Dendritic cell treated with granulocyte-macrophage colony-stimulating factor and Interleukin-4, amounts not matched to agents 40 ng/mL and 50 ng/mL, for 4 days (primary cell): ENCODE data around the gene KLF16.

ENCODE experiments used
- H3K27ac Mint-ChIP-seq: one replicate; pipeline ENCODE4 v1.8.0; 2022; ENCODE audit warnings: mild to moderate bottlenecking, mixed read lengths
- H3K27me3 Mint-ChIP-seq: one replicate; pipeline ENCODE4 v1.8.0; 2022; ENCODE audit warnings: mild to moderate bottlenecking, mixed read lengths
- H3K36me3 Mint-ChIP-seq: one replicate; pipeline ENCODE4 v1.8.0; 2022; ENCODE audit warnings: low read depth, mixed read lengths
- H3K4me1 Mint-ChIP-seq: one replicate; pipeline ENCODE4 v1.8.0; 2022; ENCODE audit warnings: low read depth, mixed read lengths
- H3K4me3 Mint-ChIP-seq: one replicate; pipeline ENCODE4 v1.8.0; 2022; ENCODE audit warnings: mild to moderate bottlenecking, moderate library complexity, mixed read lengths
- H3K9me3 Mint-ChIP-seq: one replicate; pipeline ENCODE4 v1.8.0; 2022; ENCODE audit warnings: mixed read lengths
- intact Hi-C: fragments of 100-400 bp; cut with micrococcal nuclease; formaldehyde crosslinking; loops from one replicate; pipeline ENCODE4 v1.15.0; 2022

The KLF16 gene

DNA sequence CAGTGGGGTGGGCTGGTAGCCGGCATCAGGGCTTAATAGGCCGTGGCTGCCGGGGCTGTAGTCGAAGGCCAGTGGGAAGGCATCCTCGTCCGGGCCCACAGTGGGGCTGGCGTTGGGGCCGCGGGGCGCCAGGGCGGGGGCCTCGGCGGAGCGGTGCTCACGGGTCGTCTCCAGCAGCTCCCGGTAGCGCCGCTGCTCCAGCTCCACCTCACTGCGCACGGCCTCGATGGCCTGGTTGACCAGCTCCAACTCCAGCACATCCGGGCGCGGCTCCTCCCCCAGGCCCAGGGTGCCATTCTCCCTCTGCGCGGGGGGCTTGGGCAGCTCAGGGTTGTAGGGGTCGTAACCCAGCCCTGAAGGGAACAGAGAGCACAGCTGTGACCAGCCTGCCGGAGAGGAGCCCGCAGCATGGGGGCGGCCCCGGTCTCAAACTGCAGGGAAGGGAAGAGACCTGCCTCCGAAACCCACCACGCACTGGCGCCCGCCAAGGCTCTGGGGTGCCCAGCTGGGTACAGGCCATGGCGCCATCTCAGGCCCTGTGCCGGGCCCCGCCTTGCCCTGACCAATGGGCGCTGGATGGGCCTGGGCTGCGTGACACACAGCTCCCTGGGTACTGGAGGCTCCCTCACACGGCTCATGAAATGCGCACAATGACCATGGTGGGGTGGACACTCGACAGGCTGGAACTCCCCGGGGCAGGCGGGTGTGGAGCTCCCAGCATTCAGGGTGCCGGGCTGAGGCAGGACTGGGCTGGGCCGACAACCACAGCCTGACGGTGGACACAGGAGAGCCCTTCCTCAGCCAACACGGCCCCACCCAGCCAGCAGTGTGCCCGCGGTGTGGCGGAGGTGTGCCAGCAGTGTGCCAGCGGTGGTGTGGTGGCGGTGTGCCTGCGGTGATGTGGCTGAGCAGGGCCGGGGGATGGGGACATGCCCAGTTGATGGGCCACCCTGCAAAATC lies 34.8 kb downstream of the KLF16 start:
- Mint-ChIP-seq H3K4me3 (no peak overlapping the region), H3K27me3 (no peaks in the 10 kb centered on the region), H3K4me1 (peaks cover 17% of the 10 kb centered on the region), H3K9me3 (no peaks in the 10 kb centered on the region), H3K36me3 (peaks cover 100% of the 10 kb centered on the region), H3K27ac (no peak overlapping the region)
- intact Hi-C loops: loop anchor here (5.0 kb wide), 1 partner anchor 41 kb away; no protein-coding TSS in a partner anchor

DNA sequence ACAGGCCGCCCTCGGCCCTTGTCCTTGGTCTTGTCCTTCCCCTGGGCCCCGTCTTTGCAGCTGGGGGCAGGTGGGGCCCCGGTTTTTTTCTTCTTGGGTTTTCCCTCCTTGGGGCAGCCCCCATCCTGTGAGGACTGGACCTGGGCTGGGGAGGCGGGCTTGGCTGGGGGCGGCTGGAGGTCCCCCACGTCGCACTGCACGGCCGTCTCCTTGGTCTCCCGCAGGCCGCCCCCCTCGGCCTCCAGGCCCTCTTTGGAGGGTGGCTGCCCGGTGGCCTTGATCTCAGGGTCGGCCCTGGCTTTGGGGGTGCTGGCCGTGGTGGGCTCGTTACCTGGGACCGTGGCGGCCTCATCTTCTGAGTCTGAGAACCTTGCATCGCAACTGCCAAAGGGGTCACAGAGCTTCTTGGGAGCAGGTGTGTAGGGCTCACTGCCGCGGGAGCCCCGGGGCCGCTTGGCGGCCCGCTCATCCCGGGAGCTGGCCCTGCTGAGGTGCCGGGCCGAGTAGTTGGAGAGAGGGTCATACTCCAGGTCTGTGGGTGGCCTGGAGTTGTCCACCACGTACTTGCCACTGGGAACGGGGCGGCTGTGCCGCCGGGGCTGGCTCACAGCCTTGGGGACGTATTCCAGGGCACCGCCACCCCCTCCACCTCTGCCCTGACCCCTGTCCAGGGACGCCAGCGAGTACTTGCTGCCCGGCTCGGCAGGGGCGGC lies 35.7 kb downstream of the KLF16 start:
- Mint-ChIP-seq H3K27ac (no peak overlapping the region), H3K27me3 (no peaks in the 10 kb centered on the region), H3K36me3 (peaks cover 100% of the 10 kb centered on the region), H3K4me3 (no peak overlapping the region), H3K9me3 (no peaks in the 10 kb centered on the region), H3K4me1 (peaks cover 17% of the 10 kb centered on the region)
- intact Hi-C loops: loop anchor here (5.0 kb wide), 1 partner anchor 40 kb away; no protein-coding TSS in a partner anchor

DNA sequence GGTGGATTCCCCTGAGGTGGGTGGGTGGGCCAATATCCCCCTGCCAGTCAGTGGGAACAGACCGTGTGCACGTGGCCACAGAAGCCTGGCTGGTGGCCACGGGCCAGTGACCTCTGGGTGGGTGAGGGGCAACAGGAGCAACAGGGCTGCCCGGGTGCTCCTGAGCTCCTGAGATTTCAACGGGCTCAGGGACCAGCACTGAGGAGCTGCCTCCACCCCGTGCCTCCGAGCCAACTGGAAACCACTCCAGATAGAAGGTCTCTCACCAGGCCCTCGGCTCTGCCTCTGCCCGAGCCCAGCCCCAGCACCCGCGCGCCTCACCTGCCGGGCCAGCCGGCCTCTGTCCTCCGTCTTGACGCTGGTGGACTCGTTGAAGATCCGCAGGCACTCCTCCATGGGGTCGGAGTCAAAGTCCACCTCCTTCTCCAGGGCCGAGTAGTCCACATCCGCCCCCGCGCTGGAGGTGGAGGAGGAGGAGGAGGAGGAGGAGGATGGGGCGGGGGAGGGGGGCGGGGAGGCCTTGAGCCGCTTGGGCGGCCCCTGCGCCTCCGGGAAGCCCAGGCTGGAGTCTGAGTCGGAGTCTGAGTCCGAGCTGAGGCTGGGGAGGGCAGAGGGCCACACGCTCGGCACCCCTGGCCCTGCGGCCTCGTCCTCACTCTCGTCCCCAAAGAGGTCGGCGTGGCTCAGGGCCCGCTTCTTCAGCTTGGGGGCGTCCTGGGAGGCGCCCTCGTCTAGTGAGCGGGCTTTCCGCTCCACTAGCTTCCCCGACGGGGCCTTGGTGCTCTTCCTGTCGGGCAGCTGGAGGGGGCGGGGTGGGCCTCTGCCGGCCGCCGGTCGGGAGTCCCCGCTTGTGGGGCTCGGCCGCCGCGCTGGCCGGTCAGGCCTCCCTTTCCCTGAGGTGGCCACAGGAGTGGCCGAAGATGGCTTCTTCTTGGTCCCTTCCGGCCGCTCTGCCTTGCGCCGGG lies 36.5 kb downstream of the KLF16 start:
- no peak overlapping the region for H3K27ac Mint-ChIP-seq

DNA sequence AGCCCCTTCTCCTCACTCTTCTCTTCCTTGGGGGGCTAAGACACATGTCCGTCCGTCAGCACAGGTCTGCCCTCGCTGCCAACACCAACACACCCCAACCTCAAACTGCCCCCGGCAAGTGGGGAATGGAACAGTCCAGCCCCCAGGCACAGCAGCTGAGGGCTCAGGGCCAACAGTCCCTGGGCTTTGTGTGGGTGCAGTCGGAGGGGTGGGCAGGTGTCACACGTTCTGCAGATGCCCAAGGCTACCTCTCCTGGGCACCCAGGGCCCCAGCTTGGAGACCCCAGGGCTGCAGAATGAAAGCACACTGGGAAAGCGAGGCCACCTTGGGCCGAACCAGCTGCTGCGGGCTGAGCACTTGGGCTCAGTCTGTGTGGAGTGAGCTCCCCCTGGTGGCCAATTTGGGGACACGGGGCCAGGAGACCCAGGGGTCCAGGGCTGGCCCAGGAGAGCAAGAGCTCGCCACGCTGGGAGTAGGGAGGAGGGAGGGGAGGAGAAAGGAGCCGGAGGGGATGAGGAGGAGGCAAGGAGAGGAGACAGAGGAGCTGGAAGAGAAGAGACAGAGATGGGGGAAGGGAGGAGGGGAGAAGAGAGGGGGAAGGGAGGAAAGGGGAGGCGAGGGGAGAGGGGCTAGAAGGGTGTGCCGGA lies 37.3 kb downstream of the KLF16 start:
- no peaks in the 10 kb centered on the region for H3K9me3 Mint-ChIP-seq
- no peaks in the 10 kb centered on the region for H3K27me3 Mint-ChIP-seq
- peaks cover 100% of the 10 kb centered on the region for H3K36me3 Mint-ChIP-seq
- H3K4me1 Mint-ChIP-seq: peaks cover 13% of the 10 kb centered on the region
- no peak overlapping the region for H3K27ac Mint-ChIP-seq
- H3K4me3 Mint-ChIP-seq: no peak overlapping the region
- intact Hi-C loops: loop anchor here (5.0 kb wide), 1 partner anchor 39 kb away; no protein-coding TSS in a partner anchor

More for the DNA sequence above, 36.5 kb downstream of the KLF16 start:
- no peaks in the 10 kb centered on the region for H3K9me3 Mint-ChIP-seq
- intact Hi-C loops: loop anchor here (5.0 kb wide), 1 partner anchor 40 kb away; no protein-coding TSS in a partner anchor
- H3K4me1 Mint-ChIP-seq: peaks cover 17% of the 10 kb centered on the region
- no peaks in the 10 kb centered on the region for H3K27me3 Mint-ChIP-seq
- H3K4me3 Mint-ChIP-seq: no peak overlapping the region
- H3K36me3 Mint-ChIP-seq: peaks cover 100% of the 10 kb centered on the region

DNA sequence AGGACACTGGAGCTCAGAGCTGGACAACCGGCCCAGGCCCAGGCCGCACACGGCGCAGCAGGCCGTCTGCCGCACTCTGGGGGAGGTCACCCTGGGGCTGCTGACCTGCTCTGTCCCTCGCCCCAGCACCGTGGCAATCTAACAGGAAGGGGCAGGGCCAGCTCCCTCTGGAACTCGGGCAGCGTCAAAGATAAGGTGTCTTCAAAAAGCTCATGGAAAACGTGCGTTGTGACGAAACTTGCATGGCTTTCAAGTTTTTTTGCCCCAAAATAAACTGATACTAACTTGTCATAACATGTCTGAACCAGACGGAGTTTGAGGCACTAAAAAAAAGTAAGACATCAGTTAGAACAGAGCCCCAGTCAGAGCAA lies 39.1 kb downstream of the KLF16 start:
- Mint-ChIP-seq H3K4me1 (peaks cover 8% of the 10 kb centered on the region), H3K4me3 (no peak overlapping the region), H3K27me3 (no peaks in the 10 kb centered on the region), H3K9me3 (no peaks in the 10 kb centered on the region), H3K27ac (no peak overlapping the region), H3K36me3 (peaks cover 100% of the 10 kb centered on the region)
- intact Hi-C loops: no loop called here

DNA sequence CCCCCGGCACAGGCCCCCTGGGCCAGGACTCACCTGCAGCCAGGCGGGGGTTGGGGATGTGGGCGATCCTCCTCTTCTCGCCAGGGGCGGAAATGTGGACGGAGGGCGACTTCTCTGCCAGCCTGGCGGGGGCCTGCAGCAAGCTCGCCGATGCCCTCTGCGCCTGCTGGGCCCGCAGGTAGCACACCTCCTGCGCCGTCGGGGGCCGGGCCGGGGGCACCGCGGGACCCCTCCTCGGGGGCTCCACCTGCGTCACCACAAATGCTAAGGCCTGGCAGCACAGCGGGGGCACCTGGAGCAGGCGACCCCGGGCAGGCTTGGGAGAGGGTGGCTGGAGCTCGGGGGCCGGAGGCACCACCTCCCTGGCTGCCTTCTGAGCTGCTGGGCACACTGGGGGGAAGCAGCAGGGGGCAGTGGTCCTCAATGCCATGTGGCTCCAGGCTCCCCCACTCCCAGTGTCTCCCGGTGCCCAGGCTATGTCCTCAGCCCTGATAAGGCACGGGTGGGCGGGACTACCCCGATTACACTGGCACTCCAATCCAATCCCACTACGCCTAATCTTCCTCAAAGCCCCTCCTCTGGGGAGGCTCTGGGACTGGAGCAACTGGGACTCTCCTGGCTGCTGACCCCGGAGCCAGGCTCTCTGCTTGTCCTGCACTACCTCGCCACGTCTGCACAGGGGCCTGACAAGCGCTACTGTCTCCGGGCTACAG lies 39.7 kb downstream of the KLF16 start:
- Mint-ChIP-seq H3K27ac (no peak overlapping the region), H3K27me3 (no peaks in the 10 kb centered on the region), H3K36me3 (peaks cover 100% of the 10 kb centered on the region), H3K4me1 (peaks cover 8% of the 10 kb centered on the region), H3K4me3 (no peak overlapping the region), H3K9me3 (no peaks in the 10 kb centered on the region)
- intact Hi-C loops: no loop called here

DNA sequence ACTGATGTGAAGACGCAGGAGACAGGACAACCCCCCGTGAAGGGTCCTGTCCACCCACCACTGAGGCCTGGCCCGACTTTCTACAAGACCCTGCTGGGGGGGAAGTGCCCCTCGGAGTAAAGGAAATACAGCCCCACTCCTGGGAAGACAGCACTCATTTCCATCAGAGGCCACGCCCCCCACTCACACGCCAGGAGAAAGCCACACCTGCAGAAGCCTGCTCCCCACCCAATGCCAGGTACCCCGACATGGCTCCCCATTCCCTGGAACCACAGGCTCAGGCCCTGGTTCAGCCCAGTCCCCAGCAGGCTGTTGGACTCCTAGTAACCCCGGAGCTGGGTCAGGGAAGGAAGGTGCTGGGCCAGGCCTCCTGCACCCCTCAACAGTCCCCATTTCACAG lies 40.4 kb downstream of the KLF16 start:
- Mint-ChIP-seq H3K9me3 (no peaks in the 10 kb centered on the region), H3K4me3 (no peak overlapping the region), H3K36me3 (peaks cover 100% of the 10 kb centered on the region), H3K27ac (no peak overlapping the region), H3K4me1 (peaks cover 8% of the 10 kb centered on the region), H3K27me3 (no peaks in the 10 kb centered on the region)
- intact Hi-C loops: no loop called here

DNA sequence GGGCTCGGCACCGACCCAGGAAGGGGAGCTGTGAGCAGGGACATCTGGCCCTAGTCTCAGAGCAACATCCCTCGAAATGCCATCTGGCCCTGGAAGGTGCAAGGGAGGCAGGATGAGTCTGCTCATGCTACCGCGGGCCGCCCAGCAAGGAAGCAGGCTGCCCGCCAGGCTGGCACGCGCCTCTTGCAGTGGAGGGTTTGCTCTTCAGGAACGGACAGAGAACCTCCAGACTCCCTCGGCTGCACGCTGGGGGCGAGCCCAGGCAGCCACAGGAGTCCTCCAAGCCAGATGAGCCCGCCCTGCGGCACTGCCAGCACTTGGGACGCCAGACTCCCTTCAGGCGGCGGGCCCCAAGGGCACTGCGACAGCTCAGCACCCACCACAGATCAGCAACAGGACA lies 41.2 kb downstream of the KLF16 start:
- peaks cover 8% of the 10 kb centered on the region for H3K4me1 Mint-ChIP-seq
- H3K36me3 Mint-ChIP-seq: peaks cover 100% of the 10 kb centered on the region
- intact Hi-C loops: no loop called here
- H3K27me3 Mint-ChIP-seq: no peaks in the 10 kb centered on the region
- H3K27ac Mint-ChIP-seq: no peak overlapping the region
- no peak overlapping the region for H3K4me3 Mint-ChIP-seq
- no peaks in the 10 kb centered on the region for H3K9me3 Mint-ChIP-seq

DNA sequence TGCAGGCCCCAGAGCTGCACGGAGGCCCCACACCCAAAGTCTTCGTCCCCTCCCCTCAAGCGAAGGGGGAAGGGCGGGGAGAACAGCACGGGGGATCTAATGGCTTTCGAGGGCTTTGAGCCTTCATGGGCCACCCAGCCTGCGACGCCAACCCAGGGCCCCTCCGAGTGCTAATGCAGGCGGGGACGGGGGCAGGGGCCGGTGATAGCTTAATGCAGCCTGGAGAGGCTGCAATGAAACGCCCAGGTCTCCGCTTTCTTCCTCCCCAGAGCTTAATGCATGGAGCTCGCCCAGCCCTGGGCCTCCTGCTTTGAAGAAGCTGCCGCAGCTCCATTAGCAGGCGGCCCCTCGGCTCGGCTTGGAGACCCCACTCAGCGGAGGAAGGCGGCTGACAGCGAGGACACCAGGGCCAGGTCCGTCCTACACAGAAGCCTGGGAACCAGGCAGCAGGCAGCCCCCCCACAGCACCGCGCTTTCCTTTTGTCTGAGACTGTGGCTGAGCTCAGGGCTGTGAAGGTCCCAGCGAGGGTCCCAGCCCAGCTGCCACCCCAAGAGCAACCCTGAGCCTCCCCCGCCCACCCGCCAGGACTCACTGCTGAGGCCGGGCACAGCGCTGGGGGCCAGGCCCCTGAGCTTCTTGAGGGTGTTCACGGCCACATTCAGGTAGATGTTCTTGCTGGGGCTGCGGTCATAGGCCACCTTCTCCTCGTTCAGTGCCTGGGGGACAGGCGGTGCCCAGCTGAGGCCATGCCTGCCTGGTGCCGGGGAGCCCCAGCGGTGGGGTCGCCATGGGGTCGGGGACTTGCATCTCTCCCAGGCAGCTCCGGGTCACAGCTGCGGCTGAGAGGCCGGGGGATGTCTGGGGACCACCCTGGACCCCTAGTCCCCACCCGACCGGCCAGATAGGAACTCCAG lies 43.8 kb downstream of the KLF16 start:
- no peak overlapping the region for H3K4me3 Mint-ChIP-seq
- intact Hi-C loops: no loop called here
- peaks cover 4% of the 10 kb centered on the region for H3K4me1 Mint-ChIP-seq
- H3K27ac Mint-ChIP-seq: no peak overlapping the region
- H3K27me3 Mint-ChIP-seq: no peaks in the 10 kb centered on the region
- H3K9me3 Mint-ChIP-seq: no peaks in the 10 kb centered on the region
- peaks cover 100% of the 10 kb centered on the region for H3K36me3 Mint-ChIP-seq

DNA sequence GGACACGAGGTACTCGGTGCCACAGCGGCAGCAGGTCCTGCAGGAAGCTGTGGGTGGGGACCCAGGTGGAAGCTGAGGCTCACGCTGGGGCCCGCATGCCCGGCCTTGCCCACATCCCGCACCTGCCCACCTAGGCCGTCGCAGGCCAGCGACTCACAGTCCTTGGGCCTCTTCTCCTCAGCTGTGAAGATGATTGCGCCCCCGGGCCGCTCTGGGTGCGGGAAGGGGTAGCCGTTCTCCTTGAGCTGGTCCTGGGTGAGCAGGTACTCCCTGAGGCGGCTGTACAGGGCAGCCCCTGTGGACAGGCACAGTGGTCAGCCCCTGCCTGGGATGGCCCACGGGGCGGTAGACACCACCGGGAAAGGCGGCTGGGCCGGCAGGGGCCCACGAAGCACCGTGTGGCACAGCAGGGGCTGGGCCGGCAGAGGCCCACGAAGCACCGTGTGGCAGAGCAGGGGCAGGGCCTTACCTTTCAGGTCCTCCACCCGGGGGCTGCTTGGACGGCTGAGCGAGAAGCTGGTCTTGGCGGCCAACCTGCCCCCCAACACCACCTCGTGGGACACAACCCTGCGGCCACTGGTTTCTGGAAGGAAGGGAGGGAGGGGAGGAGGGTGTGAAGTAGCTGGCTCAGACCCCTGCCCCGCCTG lies 44.7 kb downstream of the KLF16 start:
- H3K9me3 Mint-ChIP-seq: no peaks in the 10 kb centered on the region
- no peak overlapping the region for H3K27ac Mint-ChIP-seq
- no peaks in the 10 kb centered on the region for H3K27me3 Mint-ChIP-seq
- H3K4me3 Mint-ChIP-seq: no peak overlapping the region
- peaks cover 91% of the 10 kb centered on the region for H3K36me3 Mint-ChIP-seq
- intact Hi-C loops: no loop called here
- peaks cover 9% of the 10 kb centered on the region for H3K4me1 Mint-ChIP-seq

DNA sequence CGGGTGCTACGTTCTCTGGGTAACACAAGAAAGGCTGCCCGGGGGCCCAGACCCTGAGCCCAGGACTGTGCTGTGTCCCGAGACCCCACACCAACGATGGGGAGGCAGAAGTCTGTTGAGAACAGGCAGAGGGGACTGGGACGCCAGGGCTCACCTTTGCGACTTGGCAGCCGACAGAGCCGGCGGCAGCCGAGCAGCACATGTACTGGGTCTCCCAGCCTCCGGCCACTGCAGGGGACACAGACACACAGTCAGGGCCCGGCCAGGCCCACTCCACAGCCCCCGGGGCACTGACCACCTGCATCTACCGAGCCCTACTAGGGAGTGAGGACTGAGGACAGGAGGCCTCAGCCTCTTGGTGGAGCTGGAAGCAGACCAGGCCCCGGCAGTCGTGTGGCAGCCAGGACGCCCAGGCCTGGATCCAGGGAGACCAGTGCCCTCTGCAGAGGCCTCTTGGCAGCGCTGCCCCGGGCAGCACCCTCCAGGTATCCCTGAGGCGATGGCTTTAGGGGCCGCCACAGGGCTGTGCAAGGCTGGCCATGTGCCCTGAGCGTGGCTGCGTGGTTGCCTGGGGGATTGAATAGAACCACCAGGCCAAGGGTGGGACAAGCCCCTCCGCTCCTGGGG lies 45.7 kb downstream of the KLF16 start:
- Mint-ChIP-seq H3K4me3 (no peak overlapping the region), H3K36me3 (peaks cover 85% of the 10 kb centered on the region), H3K27me3 (no peaks in the 10 kb centered on the region), H3K4me1 (peaks cover 19% of the 10 kb centered on the region), H3K27ac (no peak overlapping the region), H3K9me3 (no peaks in the 10 kb centered on the region)
- intact Hi-C loops: no loop called here
